GF-D8 (cell line): Measurements from ENCODE around the gene RFXANK.
"Not testable (repeated sequence)": the region's sequence is repeated elsewhere in the genome, so short reads cannot be mapped to it uniquely, and the experiment has no call there.

ENCODE experiments used
- DNase-seq: peaks from one replicate; lab custom pipeline; 2025; lab: John Stamatoyannopoulos, UW

The RFXANK gene

GRCh38 chr19:19206938-19207337 lies 14.9 kb downstream of the RFXANK start:
- no peak for DNase-seq

GRCh38 chr19:19207637-19208572 lies 15.8 kb downstream of the RFXANK start:
- no peak for DNase-seq

DNA sequence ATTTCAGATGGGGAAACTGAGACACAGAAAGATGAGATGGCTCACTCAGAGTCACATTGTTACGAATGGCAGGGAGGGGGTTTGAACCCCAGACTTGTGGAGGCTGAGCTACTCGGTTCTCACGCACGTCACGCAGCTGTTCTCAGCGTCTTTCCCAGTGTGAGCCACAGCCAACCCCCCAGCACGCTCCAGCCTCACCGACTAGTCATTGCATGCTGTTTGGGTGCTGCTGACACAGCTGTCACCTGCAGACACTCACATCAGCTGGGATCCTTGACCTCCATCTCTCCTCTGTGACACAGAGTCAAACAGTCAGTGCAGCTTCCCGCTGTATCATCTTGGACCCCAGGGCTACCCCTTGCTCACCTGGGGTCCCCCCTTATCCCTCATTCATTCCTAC lies 17.3 kb downstream of the RFXANK start:
- no peak for DNase-seq

DNA sequence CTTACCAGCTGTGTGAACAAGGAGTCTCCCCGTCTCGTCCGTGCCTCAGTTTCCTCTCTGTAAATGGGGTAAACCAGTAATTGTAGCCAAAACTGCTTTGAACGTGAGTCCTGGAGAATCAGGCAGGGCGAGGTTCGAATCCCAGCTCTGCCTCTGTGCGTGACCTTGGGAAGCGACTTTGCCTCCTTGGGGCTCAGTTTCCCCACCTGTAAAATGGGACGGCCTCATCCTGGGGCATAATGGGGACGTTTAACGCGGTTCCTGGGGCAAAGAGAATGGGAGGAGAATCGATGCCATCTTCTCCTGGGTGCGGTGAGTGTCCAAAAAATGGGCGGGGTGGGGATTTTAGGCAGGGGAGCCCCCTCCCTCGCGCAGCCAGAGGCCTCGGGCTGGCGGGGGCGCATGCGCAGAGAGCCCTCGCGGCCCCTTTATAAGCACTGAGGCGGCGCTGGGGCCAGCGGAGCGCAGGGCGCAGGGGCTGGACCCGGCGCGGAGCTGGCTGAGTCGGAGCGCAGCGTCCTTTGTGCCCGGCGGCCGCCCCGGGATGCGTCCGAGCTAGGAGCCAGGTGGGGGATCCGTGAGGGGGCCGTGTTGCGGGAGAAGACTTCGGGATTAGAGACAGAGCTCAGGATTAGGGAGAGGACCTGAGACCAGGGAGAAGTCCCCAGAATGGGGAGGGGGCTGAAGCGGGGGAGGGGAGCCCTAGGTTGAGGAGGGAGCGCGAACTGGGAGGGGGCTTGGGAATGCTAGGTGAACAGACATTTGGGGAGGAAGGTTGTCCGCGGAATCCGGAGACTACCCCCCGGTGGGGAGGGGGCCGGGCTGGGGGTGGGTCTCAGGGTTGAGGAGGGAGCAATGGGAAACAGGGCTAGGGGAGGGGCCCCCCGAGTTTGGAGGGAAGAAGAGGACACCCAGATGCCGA lies 19.7 kb downstream of the RFXANK start, which contains the start of gene NCAN:
NCAN (plus strand) TSS at position 460 of the 922 bp plus-strand sequence. CDS start 4,996 bp downstream, outside the sequence.
- no peak for DNase-seq

GRCh38 chr19:19212916-19213315 lies 20.9 kb downstream of the RFXANK start:
- no peak for DNase-seq

DNA sequence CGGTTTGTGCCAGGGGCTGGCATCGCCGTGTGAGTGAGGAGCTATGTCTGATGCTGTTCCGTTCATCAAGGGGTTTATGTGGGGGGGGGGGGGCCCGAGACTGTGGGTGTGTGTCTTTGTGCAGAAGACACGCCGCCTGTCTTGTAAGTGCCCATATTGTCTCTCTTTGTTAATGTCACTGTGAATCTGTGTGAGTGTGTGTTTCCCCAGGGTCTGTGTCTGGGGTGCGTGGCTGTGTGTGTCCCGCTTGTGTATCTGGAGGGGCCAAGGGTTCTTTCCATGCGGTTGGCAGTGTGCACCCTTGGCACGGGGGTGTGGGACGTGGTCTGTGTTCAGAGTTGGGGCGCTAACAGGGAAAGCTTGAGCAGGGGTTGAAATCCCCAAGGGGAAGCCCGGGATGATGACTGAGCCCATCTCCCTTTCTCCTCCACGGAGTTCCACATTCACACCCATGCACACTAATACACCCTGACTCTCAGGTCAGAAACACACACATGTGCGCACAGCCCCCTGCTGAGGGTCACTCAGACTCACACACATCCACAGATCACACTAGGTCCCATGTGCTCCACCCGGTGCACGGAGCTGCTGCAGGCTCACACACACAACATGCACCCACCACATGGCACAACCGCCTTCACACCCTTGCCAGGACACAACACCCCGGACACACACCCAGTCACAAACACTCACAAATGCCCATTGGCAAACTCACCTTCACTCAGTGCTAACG lies 21.5 kb downstream of the RFXANK start:
- DNase-seq = no peak

DNA sequence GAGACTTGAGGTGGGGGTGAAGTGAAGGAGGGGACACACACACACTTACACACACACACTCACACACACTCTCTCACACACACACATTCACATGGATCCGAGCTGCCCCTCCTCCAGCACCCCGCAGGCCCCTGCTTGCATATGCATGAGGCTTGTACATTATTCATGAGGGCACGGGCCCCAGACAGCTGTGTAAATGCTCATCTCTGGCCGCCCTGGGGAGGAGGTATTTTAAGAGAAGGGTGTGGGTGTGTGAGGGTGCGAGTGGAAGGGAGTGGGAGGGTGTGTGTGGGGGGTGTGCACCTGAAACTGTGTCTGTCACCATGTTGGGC lies 22.1 kb downstream of the RFXANK start:
- no peak for DNase-seq

GRCh38 chr19:19214892-19215291 lies 22.8 kb downstream of the RFXANK start:
- no peak for DNase-seq

- no peak for DNase-seq
Observed at GRCh38 chr19:19215792-19216191, 23.7 kb downstream of the RFXANK start.

GRCh38 chr19:19217099-19217498 lies 25.0 kb downstream of the RFXANK start:
- DNase-seq = no peak

- DNase-seq = no peak
Observed at GRCh38 chr19:19218911-19219310, 26.9 kb downstream of the RFXANK start.

DNA sequence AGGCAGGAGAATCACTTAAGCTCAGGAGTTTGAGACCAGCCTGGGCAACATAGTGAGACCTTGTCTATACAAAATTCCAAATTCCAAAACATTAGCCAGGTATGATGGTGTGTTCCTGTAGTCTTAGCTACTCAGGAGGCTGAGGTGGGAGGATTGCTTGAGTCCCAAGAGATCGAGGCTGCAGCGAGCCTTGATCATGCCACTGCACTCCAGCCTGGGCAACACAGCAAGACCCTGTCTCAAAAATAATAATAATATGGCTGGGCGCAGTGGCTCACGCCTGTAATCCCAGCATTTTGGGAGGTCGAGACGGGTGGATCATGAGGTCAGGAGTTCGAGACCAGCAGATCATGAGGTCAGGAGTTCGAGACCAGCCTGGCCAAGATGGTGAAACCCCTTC lies 28.9 kb downstream of the RFXANK start:
- DNase-seq = not testable (repeated sequence)

DNA sequence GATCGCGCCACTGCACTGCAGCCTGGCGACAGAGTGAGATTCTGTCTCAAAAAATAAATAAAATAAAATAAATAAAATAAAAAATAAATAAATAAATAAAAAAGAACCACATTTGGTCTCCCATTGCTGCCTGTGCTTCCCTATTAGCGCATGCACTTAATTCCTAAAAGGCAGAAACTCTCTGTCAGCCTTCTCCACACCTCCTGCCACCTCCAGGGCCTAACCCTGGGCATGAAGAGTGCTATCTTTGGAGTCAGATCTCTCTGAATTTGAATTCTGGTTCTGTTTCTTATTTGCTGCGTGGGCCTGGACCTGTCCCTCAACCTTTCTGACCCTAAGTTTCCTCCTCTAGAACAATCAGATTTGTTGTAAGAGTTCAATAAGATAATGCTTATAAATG lies 31.0 kb downstream of the RFXANK start:
- no peak for DNase-seq

DNA sequence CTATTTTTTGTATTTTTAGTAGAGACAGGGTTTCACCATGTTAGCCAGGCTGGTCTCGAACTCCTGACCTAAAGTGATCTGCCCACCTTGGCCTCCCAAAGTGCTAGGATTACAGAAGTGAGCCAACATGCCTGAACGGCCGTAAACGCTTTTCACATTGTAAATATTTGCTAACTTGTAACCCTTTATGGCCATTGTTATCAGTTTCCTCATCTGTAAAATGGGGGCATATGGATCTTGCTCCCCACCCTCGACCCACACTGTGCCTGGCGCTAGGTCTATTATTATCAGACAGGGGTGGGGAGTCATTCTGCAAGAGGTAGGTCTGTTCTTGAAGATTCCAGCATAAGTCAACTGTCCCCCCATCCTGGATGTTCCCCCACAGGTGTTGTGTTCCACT lies 31.6 kb downstream of the RFXANK start:
- no peak for DNase-seq

DNA sequence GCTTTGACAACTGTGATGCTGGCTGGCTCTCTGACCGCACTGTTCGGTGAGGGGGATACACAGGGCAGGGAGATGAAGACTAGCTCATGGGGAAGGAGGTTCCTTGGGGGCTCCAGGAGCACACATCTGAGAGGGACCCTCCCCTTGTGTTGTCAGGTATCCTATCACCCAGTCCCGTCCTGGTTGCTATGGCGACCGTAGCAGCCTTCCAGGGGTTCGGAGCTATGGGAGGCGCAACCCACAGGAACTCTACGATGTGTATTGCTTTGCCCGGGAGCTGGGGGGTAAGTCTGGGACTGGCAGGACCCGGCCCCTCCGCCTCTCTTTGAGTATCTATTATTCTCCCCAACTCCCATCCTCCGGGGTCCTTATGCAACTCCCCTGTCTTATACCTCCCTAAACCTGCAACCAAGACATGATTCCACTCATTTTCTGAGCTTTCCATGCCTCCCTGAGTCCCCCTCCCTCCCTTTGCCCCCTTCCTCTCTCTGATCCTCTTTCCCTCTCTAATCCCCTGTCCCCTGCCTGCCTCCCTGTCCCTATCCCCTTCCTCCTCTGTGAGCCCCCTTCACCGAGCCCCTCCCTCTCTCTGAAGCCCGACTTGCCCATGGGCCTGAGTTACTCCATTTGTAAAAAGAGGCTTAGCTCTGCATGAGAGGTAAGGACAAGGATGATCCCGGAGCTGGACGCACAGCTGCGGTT lies 32.2 kb downstream of the RFXANK start:
- DNase-seq = no peak

GRCh38 chr19:19224852-19225494 lies 32.9 kb downstream of the RFXANK start:
- DNase-seq = peak; percentile 38

DNA sequence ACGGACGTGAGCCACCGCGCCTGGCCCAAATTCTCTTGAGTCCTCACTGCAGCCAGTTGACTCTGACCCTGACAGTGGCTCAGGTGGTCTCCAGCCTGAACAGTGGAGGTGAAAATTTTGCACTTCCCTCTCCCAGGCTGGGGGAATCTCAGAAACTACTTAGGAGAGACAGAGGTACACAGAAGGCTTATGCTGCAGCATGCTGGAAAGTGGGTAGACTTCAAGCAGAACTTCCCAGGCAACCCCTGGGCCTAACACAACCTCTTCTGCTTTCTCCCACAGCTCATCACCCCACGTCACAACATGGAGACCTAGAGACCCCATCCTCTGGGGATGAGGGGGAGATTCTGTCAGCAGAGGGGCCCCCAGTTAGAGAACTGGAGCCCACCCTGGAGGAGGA lies 34.1 kb downstream of the RFXANK start:
- DNase-seq = no peak

DNA sequence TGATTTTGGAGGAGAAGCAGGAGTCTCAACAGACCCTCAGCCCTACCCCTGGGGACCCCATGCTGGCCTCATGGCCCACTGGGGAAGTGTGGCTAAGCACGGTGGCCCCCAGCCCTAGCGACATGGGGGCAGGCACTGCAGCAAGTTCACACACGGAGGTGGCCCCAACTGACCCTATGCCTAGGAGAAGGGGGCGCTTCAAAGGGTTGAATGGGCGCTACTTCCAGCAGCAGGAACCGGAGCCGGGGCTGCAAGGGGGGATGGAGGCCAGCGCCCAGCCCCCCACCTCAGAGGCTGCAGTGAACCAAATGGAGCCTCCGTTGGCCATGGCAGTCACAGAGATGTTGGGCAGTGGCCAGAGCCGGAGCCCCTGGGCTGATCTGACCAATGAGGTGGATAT lies 34.6 kb downstream of the RFXANK start:
- DNase-seq = no peak

DNA sequence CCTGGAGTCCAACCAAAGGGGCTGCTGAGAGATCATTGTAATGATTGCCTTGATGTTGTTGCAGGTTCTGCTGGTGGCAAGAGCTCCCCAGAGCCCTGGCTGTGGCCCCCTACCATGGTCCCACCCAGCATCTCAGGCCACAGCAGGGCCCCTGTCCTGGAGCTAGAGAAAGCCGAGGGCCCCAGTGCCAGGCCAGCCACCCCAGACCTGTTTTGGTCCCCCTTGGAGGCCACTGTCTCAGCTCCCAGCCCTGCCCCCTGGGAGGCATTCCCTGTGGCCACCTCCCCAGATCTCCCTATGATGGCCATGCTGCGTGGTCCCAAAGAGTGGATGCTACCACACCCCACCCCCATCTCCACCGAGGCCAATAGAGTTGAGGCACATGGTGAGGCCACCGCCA lies 35.2 kb downstream of the RFXANK start:
- no peak for DNase-seq

- DNase-seq = no peak
Observed at GRCh38 chr19:19229701-19230100, 37.6 kb downstream of the RFXANK start.

GRCh38 chr19:19230999-19231398 lies 38.9 kb downstream of the RFXANK start:
- no peak for DNase-seq
